HG03135 (cell line): ENCODE results near the gene APOL2.

ENCODE experiments used
- ATAC-seq: cut with Tn5 transposase; IDR thresholded peaks from one replicate; pipeline ENCODE4 v1.9.1; 2021; ENCODE audit warnings: mild to moderate bottlenecking, moderate library complexity; ENCODE audit not compliant: unreplicated experiment

APOL2 gene

DNA sequence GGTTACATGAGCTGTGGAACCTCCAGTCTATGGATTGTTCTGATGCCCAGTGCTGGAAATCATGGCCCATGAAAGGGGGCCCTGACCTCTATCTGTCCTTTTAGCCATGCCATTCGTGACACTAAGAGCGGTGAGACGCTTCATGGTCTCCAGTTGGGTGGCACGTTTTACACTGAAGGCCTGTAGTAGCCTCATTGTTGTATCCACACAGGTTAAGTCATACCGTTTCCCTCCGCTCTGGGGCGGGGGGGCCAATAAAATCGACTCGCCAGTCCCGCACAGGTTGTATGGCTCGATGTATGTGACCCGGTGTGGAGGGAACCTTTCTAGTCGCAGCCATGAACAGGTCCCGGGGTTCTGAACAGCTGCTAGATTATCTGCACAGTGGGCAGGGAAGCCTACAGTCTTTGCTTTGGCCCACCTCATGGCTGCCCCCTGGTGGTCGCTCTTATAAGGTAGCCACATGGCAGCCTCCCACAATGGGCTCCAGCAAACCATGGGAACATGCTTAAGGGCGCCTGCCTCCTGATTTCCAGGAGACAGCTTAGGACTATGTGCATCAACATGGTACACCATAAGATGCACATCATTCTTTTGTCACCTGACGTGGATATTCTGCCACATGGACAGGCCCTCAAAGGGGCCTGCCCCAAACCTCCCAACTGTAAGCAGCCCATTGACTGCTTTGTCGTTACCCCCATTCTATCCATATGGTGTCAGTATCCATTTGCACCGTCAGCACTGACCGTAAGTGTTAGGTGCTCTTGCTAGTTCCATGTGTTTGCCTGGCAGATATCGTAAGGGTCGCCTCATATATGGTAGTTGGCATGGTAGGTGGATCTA lies 59.1 kb downstream of the APOL2 start:
- no peak for ATAC-seq

DNA sequence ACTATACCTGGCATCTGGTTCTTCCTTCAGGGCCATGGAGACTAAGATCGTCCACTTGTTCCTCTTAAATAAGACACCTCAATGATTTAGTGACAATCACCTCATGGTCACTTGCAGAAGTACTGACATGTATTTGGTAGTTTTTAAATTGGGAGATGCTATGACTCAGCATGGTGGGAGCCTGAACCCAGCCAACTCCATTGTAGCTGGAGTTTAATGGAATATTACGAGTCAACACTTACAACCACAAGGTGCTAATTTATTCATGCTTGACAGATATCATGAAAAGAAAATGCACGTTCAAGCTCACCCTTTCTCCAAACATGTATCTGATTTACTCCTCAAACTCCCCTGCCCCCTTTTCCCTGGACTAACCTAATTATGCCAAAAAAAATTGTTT lies 62.2 kb downstream of the APOL2 start:
- ATAC-seq: no peak
